Gastroesophageal sphincter (tissue), 3 donors: Measurements from ENCODE around the gene ETV6.

Experiments used
- POLR2A ChIP-seq, 2 donors: fragments of 450-650 bp; IDR thresholded peaks; one replicate each; pipeline ENCODE4 v1.6.1; 2017; ENCODE audit warnings: antibody characterized with exemption in 2 of 2, mild to moderate bottlenecking in 2 of 2, moderate library complexity in 1 of 2
- TF ChIP-seq, protein P1 (sequence below), 4 experiments: fragments of 200-600 bp in 2 of 4; fragments of 450-650 bp in 2 of 4; sonication (generic) in 1 of 4; IDR thresholded peaks; one replicate each; pipeline ENCODE4 v1.5.1; 2017 to 2019; ENCODE audit warnings: antibody characterized with exemption in 4 of 4, mild to moderate bottlenecking in 2 of 4, moderate library complexity in 2 of 4

DNA sequence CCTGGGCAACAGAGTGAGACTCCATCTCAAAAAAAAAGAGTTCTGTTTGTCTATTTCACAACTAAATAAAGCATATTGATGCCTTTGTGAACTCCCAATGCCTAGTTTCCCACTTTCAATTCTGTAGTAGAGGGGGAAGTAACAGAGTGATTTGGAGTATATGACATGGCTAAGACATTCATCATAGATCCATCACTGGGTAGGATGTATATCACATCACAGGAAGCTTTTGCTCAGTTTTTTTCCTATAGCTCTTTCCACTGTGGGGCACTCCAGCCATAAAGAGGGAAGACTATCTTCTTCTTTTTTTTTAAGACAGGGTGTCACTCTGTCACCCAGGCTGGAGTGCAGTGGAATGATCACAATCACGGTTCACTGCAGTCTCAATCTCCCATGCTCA, 267.3 kb downstream of the ETV6 start:
- TF ChIP-seq, protein P1, sequence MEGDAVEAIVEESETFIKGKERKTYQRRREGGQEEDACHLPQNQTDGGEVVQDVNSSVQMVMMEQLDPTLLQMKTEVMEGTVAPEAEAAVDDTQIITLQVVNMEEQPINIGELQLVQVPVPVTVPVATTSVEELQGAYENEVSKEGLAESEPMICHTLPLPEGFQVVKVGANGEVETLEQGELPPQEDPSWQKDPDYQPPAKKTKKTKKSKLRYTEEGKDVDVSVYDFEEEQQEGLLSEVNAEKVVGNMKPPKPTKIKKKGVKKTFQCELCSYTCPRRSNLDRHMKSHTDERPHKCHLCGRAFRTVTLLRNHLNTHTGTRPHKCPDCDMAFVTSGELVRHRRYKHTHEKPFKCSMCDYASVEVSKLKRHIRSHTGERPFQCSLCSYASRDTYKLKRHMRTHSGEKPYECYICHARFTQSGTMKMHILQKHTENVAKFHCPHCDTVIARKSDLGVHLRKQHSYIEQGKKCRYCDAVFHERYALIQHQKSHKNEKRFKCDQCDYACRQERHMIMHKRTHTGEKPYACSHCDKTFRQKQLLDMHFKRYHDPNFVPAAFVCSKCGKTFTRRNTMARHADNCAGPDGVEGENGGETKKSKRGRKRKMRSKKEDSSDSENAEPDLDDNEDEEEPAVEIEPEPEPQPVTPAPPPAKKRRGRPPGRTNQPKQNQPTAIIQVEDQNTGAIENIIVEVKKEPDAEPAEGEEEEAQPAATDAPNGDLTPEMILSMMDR (IDR thresholded peaks at IDR 0.05) = no peak
- no peak for TF ChIP-seq POLR2A (IDR thresholded peaks at IDR 0.05)
